Stimulated activated CD8-positive, alpha-beta memory T cell treated with anti-CD3 and anti-CD28 coated beads, Interleukin-7, amount 100 ng/mL, for 24 hours (primary cell): ENCODE results near the gene PCNT.
"Not testable (repeated sequence)": the region's sequence is repeated elsewhere in the genome, so short reads cannot be mapped to it uniquely, and the experiment has no call there.

Source experiments
- DNase-seq: peaks from one replicate; pipeline ENCODE4 v3.0.0-alpha.2; 2020; ENCODE audit warnings: low read depth

PCNT gene

DNA sequence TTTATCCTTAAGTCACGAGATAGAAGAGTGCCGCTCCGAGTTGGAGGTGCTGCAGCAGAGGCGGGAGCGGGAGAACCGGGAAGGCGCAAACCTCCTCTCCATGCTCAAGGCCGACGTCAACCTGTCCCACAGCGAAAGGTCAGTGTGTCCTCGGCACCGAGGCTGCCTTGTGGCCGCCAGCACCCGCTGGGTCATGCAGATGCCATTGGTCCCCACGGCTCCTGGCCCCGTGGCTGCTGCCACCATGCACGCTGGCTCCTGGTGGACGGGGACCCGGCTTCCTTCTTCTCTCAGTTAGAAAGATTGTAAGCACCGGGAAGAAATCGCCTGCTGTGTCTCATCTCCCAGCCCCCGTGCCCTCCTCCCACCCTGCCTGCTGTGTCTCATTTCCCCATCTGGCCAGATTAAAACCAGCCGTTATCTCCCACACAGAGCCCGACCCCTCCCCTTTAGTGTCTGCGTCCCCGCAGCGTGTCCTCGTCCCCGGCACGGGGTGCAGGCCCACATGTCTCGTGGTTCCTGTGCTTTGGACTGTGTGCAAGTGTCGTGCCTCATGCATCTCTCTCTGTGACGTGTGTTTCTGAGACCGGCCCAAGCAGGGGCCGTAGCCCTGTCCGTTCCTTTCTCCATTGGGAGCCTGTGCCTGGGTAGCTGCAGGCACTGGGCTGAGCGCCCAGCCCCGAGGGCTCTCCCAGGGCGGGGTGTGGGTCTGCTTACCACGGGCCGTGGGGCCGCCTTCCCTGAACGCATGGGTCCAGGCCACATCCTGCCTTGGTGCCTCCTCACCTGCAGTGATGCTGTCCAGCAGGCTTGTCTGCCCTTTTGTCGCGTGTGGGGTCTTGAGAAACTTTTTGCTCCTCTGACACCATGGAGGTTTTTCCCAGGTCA lies 62.1 kb downstream of the PCNT start:
- no peak for DNase-seq

DNA sequence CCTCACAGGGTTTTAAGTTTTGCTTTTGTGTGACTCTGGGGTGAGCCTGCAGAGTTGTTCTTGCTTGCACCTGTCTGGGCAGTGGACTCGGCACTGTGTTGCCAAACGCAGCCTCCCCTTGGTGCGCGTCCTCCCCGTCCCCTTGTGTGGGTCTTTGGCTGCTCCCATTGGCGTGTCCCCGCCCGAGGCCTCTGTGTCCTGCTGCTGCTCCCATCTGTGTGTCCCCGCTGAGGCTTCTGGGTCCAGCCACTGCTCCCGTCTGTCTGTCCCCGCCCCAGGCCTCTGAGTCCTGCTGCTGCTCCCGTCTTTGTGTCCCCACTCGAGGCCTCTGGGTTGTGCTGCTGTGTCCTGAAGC lies 62.8 kb downstream of the PCNT start:
- DNase-seq, result no peak

DNA sequence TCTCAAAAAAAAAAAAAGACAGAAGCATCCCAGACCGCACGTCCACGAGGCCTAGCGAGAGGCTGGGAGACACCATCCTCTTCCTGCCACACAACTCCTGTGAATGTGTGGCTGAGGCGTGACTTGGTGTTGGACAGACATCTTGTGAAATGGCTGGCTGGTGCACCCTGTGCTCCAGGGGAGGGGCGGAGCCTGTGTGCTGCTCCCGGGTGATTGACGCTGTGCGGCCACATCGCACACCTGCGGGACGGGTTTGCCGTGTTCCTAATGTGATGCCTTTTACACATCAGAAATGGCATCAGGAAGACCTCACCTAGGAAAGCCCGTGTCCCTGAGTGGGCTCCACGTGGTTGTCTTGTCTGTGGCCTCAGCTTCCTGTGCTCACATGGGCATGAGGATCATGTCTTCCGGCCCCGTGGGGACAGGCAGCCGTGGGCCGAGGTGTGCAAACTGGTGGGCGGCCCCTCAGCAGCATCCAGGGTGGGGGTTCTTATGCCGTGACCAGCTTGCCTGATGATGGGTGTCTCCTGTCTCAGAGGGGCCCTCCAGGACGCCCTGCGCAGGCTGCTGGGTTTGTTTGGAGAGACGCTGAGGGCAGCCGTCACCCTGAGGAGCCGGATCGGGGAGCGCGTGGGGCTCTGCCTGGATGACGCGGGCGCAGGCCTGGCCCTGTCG lies 64.4 kb downstream of the PCNT start:
- DNase-seq, result no peak

DNA sequence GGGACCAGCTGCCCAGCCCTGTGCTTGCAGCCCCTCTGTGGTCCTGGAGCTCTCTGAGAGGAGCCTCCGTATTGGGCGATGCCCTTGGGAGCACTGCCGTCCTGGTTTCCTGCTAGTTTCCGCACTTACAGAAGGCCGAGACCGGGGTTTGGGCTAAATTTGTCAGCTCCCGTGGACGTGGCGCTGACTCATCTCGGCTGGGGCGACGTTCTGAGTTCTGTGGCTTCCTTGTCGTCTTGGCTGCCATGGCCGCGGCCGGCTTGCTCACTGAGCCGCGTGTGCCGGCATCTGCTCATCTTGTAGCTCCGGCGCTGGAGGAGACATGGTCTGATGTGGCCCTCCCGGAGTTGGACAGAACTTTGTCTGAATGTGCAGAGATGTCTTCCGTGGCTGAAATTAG lies 64.9 kb downstream of the PCNT start:
- DNase-seq, result no peak

GRCh38 chr21:46390603-46391545 lies 66.9 kb downstream of the PCNT start:
- DNase-seq, result no peak

DNA sequence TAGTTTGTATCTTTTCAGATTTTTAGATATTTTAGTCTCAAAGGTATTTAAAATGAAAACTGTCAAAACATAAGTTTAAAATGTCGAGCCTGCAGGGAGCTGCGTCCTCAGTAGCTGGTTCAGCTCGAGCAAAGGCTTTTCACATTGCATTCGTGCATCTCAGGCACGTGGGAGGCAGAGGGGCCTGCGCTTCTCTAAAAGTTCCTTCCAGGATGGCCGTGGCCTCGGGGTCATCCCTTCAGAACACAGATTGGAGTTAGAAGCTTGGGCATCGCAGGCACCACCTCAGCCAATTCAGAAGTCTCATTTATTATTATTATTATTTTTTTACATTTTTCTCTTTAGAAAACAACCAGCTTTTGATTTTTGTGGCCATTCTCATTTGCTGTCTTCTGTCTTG lies 67.8 kb downstream of the PCNT start:
- no peak for DNase-seq

DNA sequence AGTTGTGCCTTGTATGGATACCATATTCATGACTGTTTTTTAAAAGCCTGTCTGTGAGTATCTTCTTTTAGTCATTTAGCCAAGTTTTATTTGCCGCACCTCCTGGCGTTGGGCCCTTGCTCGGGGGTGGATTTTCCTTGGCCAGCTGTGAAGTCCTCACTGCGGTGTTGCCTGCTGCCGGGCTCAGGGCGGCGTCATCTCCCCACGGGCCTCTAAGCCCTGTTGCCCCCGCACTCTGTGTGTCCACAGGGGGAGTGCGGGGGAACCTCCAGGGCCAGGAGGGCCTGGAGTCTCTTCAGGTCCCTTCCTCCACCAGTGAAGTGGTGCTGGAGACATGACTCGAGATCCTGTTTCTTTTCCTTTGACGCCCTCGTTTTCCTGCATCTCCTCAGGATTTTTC lies 69.0 kb downstream of the PCNT start:
- no peak for DNase-seq

DNA sequence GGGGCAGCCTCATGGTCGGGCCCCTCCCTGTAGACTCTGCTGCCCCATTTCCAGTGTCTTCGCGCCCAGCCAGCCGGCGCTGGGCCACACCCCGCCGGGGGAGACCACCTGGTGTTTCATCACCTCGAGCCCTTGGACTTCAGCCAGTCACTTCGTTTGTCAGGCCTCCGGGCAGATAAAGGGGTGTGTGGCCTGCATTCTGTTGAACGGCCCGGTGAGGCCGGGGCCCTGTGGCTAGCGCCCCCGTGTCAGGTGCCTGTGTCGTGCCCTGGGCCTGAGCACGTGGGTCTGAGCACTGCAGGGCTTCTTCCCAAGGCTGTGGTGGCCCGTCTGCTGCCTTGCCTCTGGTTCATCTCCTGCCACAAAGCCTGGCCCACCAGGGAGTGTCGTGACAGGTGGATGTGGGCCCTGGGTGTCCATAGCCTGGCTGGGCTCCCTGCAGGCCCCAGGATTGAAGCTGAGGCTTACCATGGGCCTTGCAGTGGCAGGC lies 69.5 kb downstream of the PCNT start:
- DNase-seq, result no peak

- no peak for DNase-seq
Measured at GRCh38 chr21:46393941-46394594, 70.1 kb downstream of the PCNT start.

GRCh38 chr21:46394595-46395104 lies 70.7 kb downstream of the PCNT start:
- DNase-seq, result no peak

- no peak for DNase-seq
Measured at GRCh38 chr21:46397211-46397905, 73.4 kb downstream of the PCNT start.

GRCh38 chr21:46397993-46398392 lies 74.0 kb downstream of the PCNT start:
- no peak for DNase-seq

- no peak for DNase-seq
Measured at GRCh38 chr21:46399129-46399528, 75.2 kb downstream of the PCNT start.

DNA sequence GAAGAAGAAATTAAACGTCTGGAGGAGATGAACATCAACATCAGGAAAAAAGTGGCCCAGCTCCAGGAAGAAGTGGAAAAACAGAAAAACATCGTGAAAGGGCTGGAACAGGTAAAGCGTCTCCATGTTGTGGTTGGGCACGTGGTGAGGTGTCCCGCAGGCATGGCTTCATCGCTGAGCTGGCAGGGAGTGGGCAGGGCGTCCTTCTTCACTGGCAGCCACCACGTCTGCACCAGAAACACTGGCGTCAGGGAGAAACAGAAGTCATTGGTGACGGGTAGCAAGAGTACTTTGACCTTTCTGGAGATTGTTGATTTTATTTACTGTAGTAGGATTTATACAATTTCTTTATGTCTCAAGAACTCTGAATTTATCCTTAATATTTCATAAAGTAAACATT lies 75.7 kb downstream of the PCNT start:
- DNase-seq, result no peak

DNA sequence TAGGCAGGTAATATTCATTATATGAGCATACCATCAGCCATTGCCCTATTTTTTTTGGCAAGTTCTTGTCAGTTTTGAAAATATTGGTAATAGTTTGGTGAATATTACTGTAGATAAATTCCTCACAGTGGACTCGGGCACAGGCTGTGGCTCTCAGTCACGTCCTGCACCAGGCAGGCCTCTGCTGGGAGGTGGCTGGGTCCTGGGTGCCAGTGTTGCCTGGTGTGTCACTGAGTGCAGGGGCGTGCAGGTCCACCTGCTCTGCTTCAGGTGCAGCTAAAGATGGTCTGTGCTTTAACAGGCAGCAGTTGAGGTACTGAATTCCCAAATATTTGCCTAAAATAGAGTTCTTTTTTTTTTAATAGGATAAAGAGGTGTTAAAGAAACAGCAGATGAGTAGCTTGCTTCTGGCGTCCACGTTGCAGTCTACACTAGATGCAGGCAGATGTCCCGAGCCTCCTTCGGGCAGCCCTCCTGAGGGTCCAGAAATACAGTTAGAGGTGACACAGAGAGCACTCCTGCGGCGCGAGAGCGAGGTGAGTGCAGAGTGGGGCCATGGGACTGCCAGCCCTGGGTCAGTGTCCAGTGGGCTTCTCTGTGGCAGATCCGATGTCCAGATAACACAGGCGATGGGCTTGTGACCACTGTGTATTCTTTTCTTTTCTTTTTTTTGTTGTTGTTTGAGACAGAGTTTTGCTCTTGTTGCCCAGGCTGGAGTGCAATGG lies 77.4 kb downstream of the PCNT start:
- DNase-seq, result no peak

GRCh38 chr21:46402421-46402820 lies 78.5 kb downstream of the PCNT start:
- DNase-seq, result no peak

DNA sequence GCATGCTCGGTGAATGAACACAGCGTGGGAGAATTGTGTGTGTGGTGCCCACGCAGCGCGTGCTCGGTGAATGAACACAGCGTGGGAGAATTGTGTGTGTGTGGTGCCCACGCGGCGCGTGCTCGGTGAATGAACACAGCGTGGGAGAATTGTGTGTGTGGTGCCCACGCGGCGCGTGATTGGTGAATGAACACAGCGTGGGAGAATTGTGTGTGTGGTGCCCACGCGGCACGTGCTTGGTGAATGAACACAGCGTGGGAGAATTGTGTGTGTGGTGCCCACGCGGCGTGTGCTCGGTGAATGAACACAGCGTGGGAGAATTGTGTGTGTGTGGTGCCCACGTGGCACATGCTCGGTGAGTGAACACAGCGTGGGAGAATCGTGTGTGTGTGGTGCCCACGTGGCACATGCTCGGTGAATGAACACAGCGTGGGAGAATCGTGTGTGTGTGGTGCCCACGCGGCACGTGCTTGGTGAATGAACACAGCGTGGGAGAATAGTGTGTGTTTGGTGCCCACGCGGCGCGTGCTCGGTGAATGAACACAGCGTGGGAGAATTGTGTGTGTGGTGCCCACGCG lies 79.4 kb downstream of the PCNT start:
- not testable (repeated sequence) for DNase-seq

- DNase-seq, result no peak
Measured at GRCh38 chr21:46404306-46404705, 80.3 kb downstream of the PCNT start.

DNA sequence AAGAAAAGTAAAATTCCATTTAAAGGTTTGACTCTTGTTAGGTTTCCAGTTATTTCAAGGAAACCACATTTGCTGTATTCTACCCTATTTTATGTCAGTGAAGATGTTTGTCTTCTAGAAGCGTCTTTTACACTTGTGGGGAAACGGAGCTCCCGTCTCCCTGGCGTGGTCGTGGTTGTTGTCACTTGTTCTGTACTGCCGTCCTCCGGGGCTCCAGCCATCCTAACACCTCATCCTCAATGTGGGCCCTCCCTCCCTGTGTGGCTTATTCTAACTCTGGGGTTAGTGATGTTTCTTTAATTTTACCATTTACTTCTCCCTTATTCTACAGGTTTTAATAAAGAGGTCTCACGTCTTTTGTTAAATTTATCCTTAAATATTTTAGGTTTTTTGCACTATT lies 82.0 kb downstream of the PCNT start:
- DNase-seq, result no peak
